LNCAP (cell line): ENCODE measurements around the gene SFRP4.

ENCODE experiments used
- CTCF ChIP-seq: fragments of 450-650 bp; IDR thresholded peaks from 2 replicates; pipeline ENCODE4 v1.5.1; 2017; ENCODE audit warnings: mild to moderate bottlenecking

SFRP4 gene

GRCh38 chr7:37932543-37932942, 15.9 kb upstream of the SFRP4 start:
- no peak for TF ChIP-seq CTCF

- no peak for TF ChIP-seq CTCF
These were observed 13.8 kb upstream of the SFRP4 start for GRCh38 chr7:37930226-37930948.

GRCh38 chr7:37928878-37929277, 12.3 kb upstream of the SFRP4 start:
- no peak for TF ChIP-seq CTCF

GRCh38 chr7:37927773-37928444, 11.3 kb upstream of the SFRP4 start:
- no peak for TF ChIP-seq CTCF

GRCh38 chr7:37925620-37926019, 9.0 kb upstream of the SFRP4 start:
- no peak for TF ChIP-seq CTCF

- no peak for TF ChIP-seq CTCF
These were observed 7.9 kb upstream of the SFRP4 start for GRCh38 chr7:37924491-37925041.

- no peak for TF ChIP-seq CTCF
These were observed 7.4 kb upstream of the SFRP4 start for GRCh38 chr7:37923996-37924395.
